ENCODE measurements around the gene RAP2C. TPM values are rescaled to one million over a fixed set of nuclear protein-coding genes. Genes with fewer than 3 reads are reported as not detected.

The RAP2C gene
- 29.7 TPM for total RNA-seq

DNA sequence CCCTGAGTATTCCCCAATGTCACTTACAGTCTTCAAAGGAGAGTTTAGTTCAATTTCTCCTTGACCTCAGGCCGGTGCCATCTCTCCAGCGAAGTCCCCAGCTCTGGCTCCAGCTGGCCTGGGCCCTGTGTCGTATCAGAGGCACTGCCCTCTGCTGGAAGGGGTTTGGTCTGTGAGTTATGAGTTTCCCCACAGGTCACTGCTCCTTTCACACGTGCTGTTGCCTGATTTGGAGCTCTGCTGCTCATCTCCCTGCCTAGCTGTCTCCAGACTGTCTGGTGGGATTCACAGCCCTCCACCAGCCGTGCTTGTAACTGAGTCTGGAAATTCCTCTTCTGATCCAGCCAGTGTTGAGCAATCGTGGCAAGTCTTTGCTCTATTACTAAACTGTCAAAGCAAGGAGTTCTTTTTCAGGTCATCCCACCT is at the start of gene RAP2C:
TSS of gene RAP2C (minus strand) at position 105 of the 426 bp plus-strand sequence. CDS start 2,179 bp downstream, outside the sequence.
- Histone ChIP-seq H3K27ac (ENCODE audit: low read depth, low read length) (peak within 1 kb of the TSS; percentile 83), H3K4me3 (ENCODE audit: low read length in 3 of 3) (peak within 1 kb of the TSS; percentile 73 to 85 (median 74)), H3K36me3 (ENCODE audit: control insufficient read depth in 3 of 3, insufficient read depth in 3 of 3, low read length in 3 of 3) (no peaks in the 10 kb centered on the region), H3K4me1 (ENCODE audit: control insufficient read depth in 3 of 3, insufficient read depth in 3 of 3, low read length in 3 of 3) (peaks cover 6 to 16% (median 10%) of the 10 kb centered on the region in 3 donors), H3K9me3 (ENCODE audit: control insufficient read depth in 3 of 3, low read length in 3 of 3) (no peaks in the 10 kb centered on the region), H3K9ac (ENCODE audit: low read depth in 1 of 3, low read length in 3 of 3) (peak within 1 kb of the TSS; percentile 81 to 90 (median 86)), H3K27me3 (ENCODE audit: control insufficient read depth in 3 of 3, insufficient read depth in 3 of 3, low read length in 3 of 3) (no peaks in the 10 kb centered on the region)

DNA sequence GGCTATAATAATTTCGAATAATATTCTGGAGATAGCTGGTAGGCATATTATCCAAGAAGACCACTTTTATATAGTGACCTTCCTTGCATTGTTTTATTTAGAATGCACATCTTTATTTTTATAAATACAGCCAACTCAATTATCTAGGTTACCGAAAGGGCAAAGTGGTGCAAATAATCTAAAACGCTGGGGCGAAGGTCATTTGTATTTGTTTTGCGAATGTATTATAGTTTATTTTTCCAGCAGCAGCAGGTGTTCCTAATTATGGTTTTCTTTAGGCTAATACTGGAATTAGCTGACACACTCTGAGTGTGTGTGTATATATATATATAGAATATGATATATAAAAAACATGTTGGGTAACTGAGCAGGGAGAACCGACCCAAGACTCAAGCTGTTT is 48.1 kb upstream of the RAP2C start:
- no peaks in the 10 kb centered on the region for H3K27me3 ChIP-seq (ENCODE audit: control insufficient read depth in 3 of 3, insufficient read depth in 3 of 3, low read length in 3 of 3)
- no peak overlapping the region for H3K27ac ChIP-seq (ENCODE audit: low read depth, low read length)

DNA sequence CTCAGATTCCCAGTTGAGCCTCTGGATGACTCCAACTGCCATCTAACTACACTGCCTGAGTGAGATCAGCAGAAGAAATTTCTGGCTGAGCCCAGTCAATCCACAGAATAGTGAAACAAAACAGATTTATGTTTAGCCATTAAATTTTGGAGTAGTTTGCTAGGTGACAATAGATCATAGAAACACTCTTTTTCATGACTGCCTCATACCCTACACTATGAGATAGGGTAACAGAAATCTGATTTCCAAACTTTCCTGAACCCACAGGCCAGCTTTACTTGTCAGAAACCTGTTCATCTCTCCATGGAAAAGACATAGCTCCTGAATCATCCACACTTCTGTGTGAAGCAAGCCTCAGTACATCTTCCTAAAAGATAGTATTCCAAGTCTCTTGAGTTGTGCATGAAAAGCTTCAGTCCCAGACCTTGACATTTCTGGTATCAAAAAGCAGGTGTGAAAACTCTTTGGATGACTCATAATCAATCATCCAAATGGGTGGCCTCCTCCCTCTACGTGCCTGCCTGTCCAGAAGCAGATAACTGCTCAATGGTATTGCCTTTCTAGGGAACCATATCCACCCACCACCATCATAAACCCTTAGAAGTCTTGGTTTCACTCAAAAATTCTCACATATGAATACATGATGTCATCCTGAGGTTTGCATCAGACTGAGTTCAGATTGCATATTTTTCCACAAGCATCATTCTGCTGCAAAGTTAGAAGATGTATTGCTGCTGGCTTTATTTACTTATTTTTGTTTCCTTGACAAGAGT is 47.5 kb upstream of the RAP2C start:
- H3K27me3 ChIP-seq (ENCODE audit: control insufficient read depth in 3 of 3, insufficient read depth in 3 of 3, low read length in 3 of 3) = no peaks in the 10 kb centered on the region
- H3K27ac ChIP-seq (ENCODE audit: low read depth, low read length) = no peak overlapping the region
- H3K4me3 ChIP-seq (ENCODE audit: low read length in 3 of 3) = no peak overlapping the region

More for the DNA sequence above, 48.1 kb upstream of the RAP2C start:
- Histone ChIP-seq H3K9me3 (ENCODE audit: control insufficient read depth in 3 of 3, low read length in 3 of 3) (no peaks in the 10 kb centered on the region), H3K4me3 (ENCODE audit: low read length in 3 of 3) (no peak overlapping the region), H3K4me1 (ENCODE audit: control insufficient read depth in 3 of 3, insufficient read depth in 3 of 3, low read length in 3 of 3) (peaks cover 0 to under 1% (median 0%) of the 10 kb centered on the region in 3 donors), H3K9ac (ENCODE audit: low read depth in 1 of 3, low read length in 3 of 3) (no peak overlapping the region), H3K36me3 (ENCODE audit: control insufficient read depth in 3 of 3, insufficient read depth in 3 of 3, low read length in 3 of 3) (no peaks in the 10 kb centered on the region)

DNA sequence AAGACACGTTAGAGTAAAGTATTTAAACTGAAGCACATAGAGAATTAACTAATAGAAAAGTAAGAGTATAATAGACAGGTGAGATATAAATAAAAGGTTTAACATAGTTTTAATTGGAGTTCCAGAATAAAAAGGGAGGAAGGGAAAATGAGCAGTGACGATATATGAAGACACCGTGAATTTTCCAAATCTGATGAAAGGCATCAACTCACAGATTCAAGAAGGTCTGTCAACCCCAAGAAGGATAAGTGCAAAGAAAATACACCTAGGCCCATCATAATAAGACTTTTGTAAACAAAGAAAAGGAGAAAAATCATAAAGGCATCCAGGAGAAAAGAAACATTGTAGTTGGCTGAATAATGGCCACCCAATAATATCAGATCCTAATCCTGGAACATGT is 43.9 kb upstream of the RAP2C start:
- Histone ChIP-seq H3K4me1 (ENCODE audit: control insufficient read depth in 3 of 3, insufficient read depth in 3 of 3, low read length in 3 of 3) (no peaks in the 10 kb centered on the region), H3K9ac (ENCODE audit: low read depth in 1 of 3, low read length in 3 of 3) (no peak overlapping the region), H3K9me3 (ENCODE audit: control insufficient read depth in 3 of 3, low read length in 3 of 3) (no peaks in the 10 kb centered on the region), H3K36me3 (ENCODE audit: control insufficient read depth in 3 of 3, insufficient read depth in 3 of 3, low read length in 3 of 3) (no peaks in the 10 kb centered on the region), H3K27me3 (ENCODE audit: control insufficient read depth in 3 of 3, insufficient read depth in 3 of 3, low read length in 3 of 3) (no peaks in the 10 kb centered on the region), H3K4me3 (ENCODE audit: low read length in 3 of 3) (no peak overlapping the region), H3K27ac (ENCODE audit: low read depth, low read length) (no peak overlapping the region)

More for the DNA sequence above, 47.5 kb upstream of the RAP2C start:
- Histone ChIP-seq H3K4me1 (ENCODE audit: control insufficient read depth in 3 of 3, insufficient read depth in 3 of 3, low read length in 3 of 3) (no peaks in the 10 kb centered on the region), H3K9ac (ENCODE audit: low read depth in 1 of 3, low read length in 3 of 3) (no peak overlapping the region), H3K9me3 (ENCODE audit: control insufficient read depth in 3 of 3, low read length in 3 of 3) (no peaks in the 10 kb centered on the region), H3K36me3 (ENCODE audit: control insufficient read depth in 3 of 3, insufficient read depth in 3 of 3, low read length in 3 of 3) (no peaks in the 10 kb centered on the region)

DNA sequence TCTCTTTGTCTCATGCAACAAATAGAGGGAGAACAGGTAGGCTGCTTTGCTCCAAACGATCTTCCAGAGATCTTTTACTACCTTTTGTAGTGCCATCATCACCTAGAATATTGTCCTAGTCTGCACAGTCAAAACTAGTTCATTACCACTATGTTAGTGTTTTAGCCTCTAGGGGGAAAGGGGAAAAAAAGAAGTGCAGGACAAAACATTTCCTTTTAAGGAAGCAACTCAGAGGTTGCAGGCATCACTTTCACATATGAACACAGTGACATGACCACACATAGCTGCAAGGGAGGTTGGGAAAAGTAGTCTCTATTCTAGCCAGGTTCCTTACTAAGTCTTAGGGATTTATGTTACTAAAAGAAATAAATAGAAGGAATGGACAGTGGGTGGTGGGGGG is 39.3 kb upstream of the RAP2C start:
- Histone ChIP-seq H3K36me3 (ENCODE audit: control insufficient read depth in 3 of 3, insufficient read depth in 3 of 3, low read length in 3 of 3) (no peaks in the 10 kb centered on the region), H3K4me1 (ENCODE audit: control insufficient read depth in 3 of 3, insufficient read depth in 3 of 3, low read length in 3 of 3) (no peaks in the 10 kb centered on the region), H3K4me3 (ENCODE audit: low read length in 3 of 3) (no peak overlapping the region), H3K9ac (ENCODE audit: low read depth in 1 of 3, low read length in 3 of 3) (no peak overlapping the region), H3K27ac (ENCODE audit: low read depth, low read length) (no peak overlapping the region), H3K9me3 (ENCODE audit: control insufficient read depth in 3 of 3, low read length in 3 of 3) (no peaks in the 10 kb centered on the region), H3K27me3 (ENCODE audit: control insufficient read depth in 3 of 3, insufficient read depth in 3 of 3, low read length in 3 of 3) (no peaks in the 10 kb centered on the region)

DNA sequence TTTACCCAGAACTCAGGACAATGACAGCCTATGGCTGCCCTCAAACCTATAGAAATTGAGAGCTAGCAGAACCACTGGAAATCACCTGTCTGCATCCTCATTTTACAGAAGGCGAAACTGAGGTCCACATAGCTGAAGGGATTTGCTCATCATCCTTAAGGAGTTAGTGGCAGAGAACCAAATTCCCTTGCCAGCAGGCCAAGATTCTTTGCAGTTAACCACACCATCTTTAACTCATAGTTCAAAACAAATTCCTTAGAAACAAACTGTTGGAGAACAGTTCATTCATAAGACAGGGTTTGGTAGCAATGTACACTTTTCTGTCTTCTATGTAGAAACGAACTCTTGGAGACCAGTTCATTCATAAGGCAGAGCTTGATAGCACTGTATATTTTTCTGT is 37.9 kb upstream of the RAP2C start:
- Histone ChIP-seq H3K27me3 (ENCODE audit: control insufficient read depth in 3 of 3, insufficient read depth in 3 of 3, low read length in 3 of 3) (no peaks in the 10 kb centered on the region), H3K36me3 (ENCODE audit: control insufficient read depth in 3 of 3, insufficient read depth in 3 of 3, low read length in 3 of 3) (no peaks in the 10 kb centered on the region), H3K27ac (ENCODE audit: low read depth, low read length) (no peak overlapping the region), H3K9ac (ENCODE audit: low read depth in 1 of 3, low read length in 3 of 3) (no peak overlapping the region), H3K4me3 (ENCODE audit: low read length in 3 of 3) (no peak overlapping the region), H3K4me1 (ENCODE audit: control insufficient read depth in 3 of 3, insufficient read depth in 3 of 3, low read length in 3 of 3) (no peaks in the 10 kb centered on the region), H3K9me3 (ENCODE audit: control insufficient read depth in 3 of 3, low read length in 3 of 3) (no peaks in the 10 kb centered on the region)

DNA sequence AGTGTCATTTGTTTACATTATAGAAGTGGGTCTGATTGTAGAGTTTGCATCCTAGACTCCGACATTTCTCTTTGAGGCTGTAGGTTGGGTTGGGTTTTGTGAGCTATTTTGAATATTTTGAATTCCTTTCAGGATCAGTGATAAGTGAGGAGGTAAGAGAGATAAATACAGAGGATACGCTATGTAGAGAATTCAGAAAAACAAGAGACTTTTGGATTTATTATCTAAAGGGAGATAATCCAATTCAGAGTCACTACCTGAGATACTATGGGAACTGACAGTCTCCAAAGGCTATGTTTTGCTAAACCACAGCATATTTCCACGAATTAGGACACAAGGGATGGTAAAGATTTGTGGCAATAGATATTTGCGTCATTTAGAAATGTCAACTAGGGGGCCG is 16.9 kb upstream of the RAP2C start:
- Histone ChIP-seq H3K4me1 (ENCODE audit: control insufficient read depth in 3 of 3, insufficient read depth in 3 of 3, low read length in 3 of 3) (peaks cover 0 to under 1% (median 0%) of the 10 kb centered on the region in 3 donors), H3K9me3 (ENCODE audit: control insufficient read depth in 3 of 3, low read length in 3 of 3) (no peaks in the 10 kb centered on the region), H3K4me3 (ENCODE audit: low read length in 3 of 3) (no peak overlapping the region), H3K27me3 (ENCODE audit: control insufficient read depth in 3 of 3, insufficient read depth in 3 of 3, low read length in 3 of 3) (no peaks in the 10 kb centered on the region), H3K27ac (ENCODE audit: low read depth, low read length) (no peak overlapping the region), H3K9ac (ENCODE audit: low read depth in 1 of 3, low read length in 3 of 3) (no peak overlapping the region), H3K36me3 (ENCODE audit: control insufficient read depth in 3 of 3, insufficient read depth in 3 of 3, low read length in 3 of 3) (no peaks in the 10 kb centered on the region)

DNA sequence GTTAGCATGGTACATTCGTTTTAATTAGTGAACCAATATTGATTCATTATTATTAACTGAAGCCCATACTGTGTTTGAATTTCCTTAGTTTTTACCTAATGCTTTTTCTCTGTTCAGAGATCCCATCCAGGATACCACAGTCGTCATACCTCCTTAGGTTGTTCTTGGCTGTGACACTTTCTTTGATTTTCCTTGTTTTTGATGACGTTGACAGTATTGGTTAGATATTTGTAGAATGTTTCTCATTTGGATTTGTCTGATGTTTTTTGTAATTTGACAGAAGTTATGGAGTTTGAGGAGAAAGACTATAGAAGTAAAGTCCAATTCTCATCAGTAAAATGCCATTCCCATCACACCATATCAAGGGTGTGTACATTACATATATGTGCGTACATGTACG is 16.2 kb upstream of the RAP2C start:
- H3K4me3 ChIP-seq (ENCODE audit: low read length in 3 of 3) = no peak overlapping the region
- no peaks in the 10 kb centered on the region for H3K9me3 ChIP-seq (ENCODE audit: control insufficient read depth in 3 of 3, low read length in 3 of 3)
- no peak overlapping the region for H3K27ac ChIP-seq (ENCODE audit: low read depth, low read length)
- H3K4me1 ChIP-seq (ENCODE audit: control insufficient read depth in 3 of 3, insufficient read depth in 3 of 3, low read length in 3 of 3) = peaks cover 0 to 3% (median 0%) of the 10 kb centered on the region in 3 donors
- H3K9ac ChIP-seq (ENCODE audit: low read depth in 1 of 3, low read length in 3 of 3) = no peak overlapping the region
- H3K27me3 ChIP-seq (ENCODE audit: control insufficient read depth in 3 of 3, insufficient read depth in 3 of 3, low read length in 3 of 3) = no peaks in the 10 kb centered on the region
- H3K36me3 ChIP-seq (ENCODE audit: control insufficient read depth in 3 of 3, insufficient read depth in 3 of 3, low read length in 3 of 3) = no peaks in the 10 kb centered on the region

DNA sequence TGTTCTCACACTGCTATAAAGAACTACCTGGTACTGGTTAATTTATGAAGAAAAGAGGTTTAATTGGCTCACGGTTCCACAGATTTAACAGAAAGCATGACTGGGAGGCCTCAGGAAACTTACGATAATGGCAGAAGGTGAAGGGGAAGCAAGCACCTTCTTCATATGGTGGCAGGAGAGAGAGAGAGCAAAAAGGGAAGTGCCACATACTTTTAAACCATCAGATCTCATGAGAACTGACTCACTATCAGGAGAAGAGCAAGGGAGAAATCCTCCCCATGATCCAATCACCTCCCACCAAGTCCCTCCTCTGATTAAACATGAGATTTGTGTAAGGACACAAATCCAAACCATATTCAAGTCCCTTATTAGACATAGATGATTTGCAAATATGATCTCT is 12.3 kb upstream of the RAP2C start:
- Histone ChIP-seq H3K4me1 (ENCODE audit: control insufficient read depth in 3 of 3, insufficient read depth in 3 of 3, low read length in 3 of 3) (peaks cover 0 to 3% (median 0%) of the 10 kb centered on the region in 3 donors), H3K9me3 (ENCODE audit: control insufficient read depth in 3 of 3, low read length in 3 of 3) (no peaks in the 10 kb centered on the region)

DNA sequence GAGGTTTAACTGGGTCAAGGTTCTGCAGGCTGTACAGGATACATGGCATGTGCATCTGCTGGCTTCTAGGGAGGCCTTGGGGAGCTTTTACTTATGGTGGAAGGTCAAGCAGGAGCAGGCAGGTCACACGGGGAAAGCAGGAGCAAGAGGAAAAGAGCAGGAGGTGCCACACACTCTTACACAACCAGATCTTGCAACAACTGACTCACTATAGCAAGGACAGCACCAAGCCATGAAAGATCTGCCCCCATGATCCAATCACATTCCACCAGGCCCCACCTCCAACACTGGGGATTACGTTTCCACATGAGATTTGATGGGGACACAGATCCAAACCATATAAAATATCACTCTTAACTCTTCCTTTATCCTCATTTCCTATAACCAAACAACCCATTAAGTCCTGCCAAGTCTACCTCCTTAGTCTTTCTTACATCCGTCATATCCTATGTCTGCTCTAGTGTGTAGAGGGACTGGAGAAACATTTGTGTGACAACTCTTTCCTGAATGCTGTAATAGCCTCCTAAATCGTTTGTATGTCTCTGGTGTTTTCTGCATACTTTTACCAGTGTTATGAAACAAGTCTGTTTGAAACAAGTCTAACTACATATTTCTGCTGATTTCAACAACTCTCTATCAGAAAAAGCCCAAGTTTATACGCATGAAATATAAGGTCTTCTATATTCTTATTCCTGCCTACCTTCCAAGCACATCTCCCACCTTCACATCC is 8.3 kb upstream of the RAP2C start:
- no peak overlapping the region for H3K4me3 ChIP-seq (ENCODE audit: low read length in 3 of 3)
- no peaks in the 10 kb centered on the region for H3K27me3 ChIP-seq (ENCODE audit: control insufficient read depth in 3 of 3, insufficient read depth in 3 of 3, low read length in 3 of 3)
- no peaks in the 10 kb centered on the region for H3K9me3 ChIP-seq (ENCODE audit: control insufficient read depth in 3 of 3, low read length in 3 of 3)
- no peak overlapping the region for H3K27ac ChIP-seq (ENCODE audit: low read depth, low read length)
- H3K36me3 ChIP-seq (ENCODE audit: control insufficient read depth in 3 of 3, insufficient read depth in 3 of 3, low read length in 3 of 3) = no peaks in the 10 kb centered on the region
- no peak overlapping the region for H3K9ac ChIP-seq (ENCODE audit: low read depth in 1 of 3, low read length in 3 of 3)
- peaks cover 0 to 3% (median 0%) of the 10 kb centered on the region in 3 donors for H3K4me1 ChIP-seq (ENCODE audit: control insufficient read depth in 3 of 3, insufficient read depth in 3 of 3, low read length in 3 of 3)

More for the DNA sequence above, 12.3 kb upstream of the RAP2C start:
- H3K27me3 ChIP-seq (ENCODE audit: control insufficient read depth in 3 of 3, insufficient read depth in 3 of 3, low read length in 3 of 3) = no peaks in the 10 kb centered on the region
- H3K9ac ChIP-seq (ENCODE audit: low read depth in 1 of 3, low read length in 3 of 3) = no peak overlapping the region
- no peak overlapping the region for H3K27ac ChIP-seq (ENCODE audit: low read depth, low read length)
- H3K4me3 ChIP-seq (ENCODE audit: low read length in 3 of 3) = no peak overlapping the region
- no peaks in the 10 kb centered on the region for H3K36me3 ChIP-seq (ENCODE audit: control insufficient read depth in 3 of 3, insufficient read depth in 3 of 3, low read length in 3 of 3)

Data from skeletal muscle tissue (tissue), 4 donors.